ENCODE results near the gene LDLRAP1.

Gene LDLRAP1

DNA sequence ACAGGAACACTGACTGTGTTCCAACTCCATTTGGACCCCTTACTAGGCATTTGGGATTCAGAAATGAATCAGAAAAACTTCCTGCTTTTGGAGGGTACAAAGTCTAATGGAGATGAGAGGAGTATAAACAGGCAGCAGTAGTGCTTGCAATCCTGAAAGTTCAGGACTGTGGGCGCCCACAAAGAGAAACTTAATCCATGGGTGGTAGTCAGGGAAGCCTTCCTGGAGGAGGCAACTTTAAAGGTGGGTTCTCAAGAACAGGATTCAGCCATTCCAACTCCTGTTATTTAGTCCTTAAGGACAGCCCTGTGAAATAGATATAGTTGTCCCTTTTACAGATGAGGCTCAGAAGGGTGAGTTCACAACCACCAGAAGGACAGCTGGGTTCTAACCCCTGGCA, 2.0 kb upstream of the LDLRAP1 start:
- no peak for DNase-seq (ENCODE audit: low spot score)
- TF ChIP-seq, protein P1, sequence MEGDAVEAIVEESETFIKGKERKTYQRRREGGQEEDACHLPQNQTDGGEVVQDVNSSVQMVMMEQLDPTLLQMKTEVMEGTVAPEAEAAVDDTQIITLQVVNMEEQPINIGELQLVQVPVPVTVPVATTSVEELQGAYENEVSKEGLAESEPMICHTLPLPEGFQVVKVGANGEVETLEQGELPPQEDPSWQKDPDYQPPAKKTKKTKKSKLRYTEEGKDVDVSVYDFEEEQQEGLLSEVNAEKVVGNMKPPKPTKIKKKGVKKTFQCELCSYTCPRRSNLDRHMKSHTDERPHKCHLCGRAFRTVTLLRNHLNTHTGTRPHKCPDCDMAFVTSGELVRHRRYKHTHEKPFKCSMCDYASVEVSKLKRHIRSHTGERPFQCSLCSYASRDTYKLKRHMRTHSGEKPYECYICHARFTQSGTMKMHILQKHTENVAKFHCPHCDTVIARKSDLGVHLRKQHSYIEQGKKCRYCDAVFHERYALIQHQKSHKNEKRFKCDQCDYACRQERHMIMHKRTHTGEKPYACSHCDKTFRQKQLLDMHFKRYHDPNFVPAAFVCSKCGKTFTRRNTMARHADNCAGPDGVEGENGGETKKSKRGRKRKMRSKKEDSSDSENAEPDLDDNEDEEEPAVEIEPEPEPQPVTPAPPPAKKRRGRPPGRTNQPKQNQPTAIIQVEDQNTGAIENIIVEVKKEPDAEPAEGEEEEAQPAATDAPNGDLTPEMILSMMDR (IDR thresholded peaks at IDR 0.05; ENCODE audit: borderline replicate concordance, control extremely low read depth, extremely low read depth, insufficient read depth, missing control alignments), result no peak
- in situ Hi-C loops (cut with MboI; ENCODE audit: low sequenced_read_pairs, unreplicated experiment), result no loop called here

DNA sequence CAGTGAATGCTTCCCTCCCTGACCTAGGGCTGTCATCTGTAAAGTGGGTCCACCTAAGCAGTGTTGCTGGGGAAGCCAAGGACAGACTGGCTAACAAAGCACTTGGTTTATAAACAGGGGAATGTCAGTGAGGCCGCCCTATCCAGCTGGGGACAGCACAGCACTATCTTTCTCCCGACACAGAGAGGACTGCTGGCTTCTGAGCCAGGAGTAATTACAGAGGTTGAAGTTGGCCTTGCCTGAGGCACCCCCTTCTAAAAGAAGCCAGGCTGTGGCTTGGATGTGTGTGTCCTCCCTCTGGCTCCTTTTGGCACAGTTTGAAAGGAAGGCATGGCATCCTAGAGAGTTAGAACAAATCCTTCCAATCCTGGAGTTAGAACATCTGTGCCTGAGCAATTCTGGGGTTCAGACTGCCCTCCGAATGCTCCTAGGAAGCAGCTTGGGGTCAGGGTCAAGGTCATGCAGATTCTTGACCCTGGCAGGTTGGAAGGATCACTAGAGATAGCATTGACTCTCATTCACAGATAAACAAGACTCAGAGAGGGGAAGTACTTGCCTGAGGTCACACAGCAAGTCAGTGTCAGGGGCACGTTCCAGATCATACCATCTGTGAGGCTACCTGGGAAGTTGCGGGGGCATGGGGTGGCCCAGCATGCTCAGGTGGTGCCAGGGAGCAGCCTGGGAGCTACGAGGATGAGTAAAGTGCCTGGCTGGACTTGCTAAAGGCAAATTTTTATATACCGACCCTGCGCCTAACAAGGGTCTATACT, 1.3 kb upstream of the LDLRAP1 start:
- in situ Hi-C loops (cut with MboI; ENCODE audit: low sequenced_read_pairs, unreplicated experiment), result no loop called here
- no peak for DNase-seq (ENCODE audit: low spot score)
- TF ChIP-seq, protein P1 (IDR thresholded peaks at IDR 0.05; ENCODE audit: borderline replicate concordance, control extremely low read depth, extremely low read depth, insufficient read depth, missing control alignments), result no peak

DNA sequence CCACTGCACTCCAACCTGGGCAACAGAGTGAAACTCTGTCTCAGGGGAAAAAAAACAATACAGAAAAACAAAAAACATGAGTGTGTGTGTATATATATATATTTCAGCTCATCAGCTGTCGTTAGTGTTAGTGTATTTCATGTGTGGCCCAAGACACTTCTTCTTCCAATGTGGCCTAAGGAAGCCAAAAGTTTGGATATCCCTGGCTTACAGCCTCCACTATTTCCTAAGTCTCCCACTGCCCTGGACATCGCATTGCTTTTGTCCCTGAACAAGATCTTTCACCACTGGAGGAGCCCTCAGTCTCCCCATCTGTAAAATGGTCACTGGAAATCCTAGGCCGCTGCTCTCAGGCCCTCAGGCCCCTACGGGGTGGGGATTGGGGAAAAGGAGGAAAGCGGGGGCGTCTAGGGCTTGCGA, 391 bp upstream of the LDLRAP1 start:
- in situ Hi-C loops (cut with MboI; ENCODE audit: low sequenced_read_pairs, unreplicated experiment), result no loop called here
- no peak for DNase-seq (ENCODE audit: low spot score)
- TF ChIP-seq, protein P1 (IDR thresholded peaks at IDR 0.05; ENCODE audit: borderline replicate concordance, control extremely low read depth, extremely low read depth, insufficient read depth, missing control alignments), result no peak

DNA sequence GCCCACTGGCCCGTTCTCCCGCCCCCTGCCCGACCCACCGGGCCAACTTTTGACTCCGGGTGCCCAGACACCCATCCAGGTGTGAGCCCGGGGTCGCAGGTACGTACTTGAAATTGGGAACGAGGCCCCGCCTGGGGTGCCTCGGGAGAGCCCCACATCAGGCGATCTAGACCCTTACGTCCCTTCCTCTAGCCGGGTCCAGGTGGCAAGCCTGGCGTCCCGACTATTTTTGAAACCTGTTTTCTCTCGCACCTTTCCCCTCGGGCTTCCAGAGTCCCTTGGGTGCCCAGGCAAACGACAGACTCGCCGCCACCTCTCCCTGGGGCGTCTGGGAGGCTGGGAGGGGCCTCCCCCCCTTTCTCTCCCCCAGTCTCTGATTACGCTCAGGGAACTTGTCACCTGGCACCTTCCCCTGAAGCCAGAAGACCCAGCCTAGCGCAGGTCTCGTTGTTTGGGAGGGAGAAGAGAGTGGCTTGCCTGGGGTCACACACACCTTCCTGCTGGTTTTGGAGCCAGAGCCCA, 898 bp downstream of the LDLRAP1 start:
- in situ Hi-C loops (cut with MboI; ENCODE audit: low sequenced_read_pairs, unreplicated experiment), result no loop called here
- TF ChIP-seq, protein P1 (IDR thresholded peaks at IDR 0.05; ENCODE audit: borderline replicate concordance, control extremely low read depth, extremely low read depth, insufficient read depth, missing control alignments), result no peak
- no peak for DNase-seq (ENCODE audit: low spot score)

DNA sequence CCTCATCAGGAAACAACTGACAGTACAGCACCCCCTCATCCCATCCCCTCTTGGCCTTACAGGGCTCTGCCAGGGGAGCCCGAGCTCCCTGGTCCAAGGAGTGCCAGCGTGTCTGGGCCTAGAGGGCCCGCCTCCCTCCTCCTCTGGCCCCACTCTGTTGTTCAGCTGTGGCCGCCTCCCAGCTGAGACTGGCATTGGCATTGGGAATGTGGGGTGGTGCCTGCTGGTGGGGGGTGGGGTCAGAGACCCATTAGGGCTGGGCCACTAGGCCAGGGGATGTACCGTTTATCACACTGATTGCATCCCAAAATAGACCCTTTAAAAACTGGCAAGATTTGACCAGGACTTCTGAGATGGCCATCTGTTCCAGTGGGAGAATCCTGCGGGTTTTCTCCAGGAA, 1.4 kb downstream of the LDLRAP1 start:
- in situ Hi-C loops (cut with MboI; ENCODE audit: low sequenced_read_pairs, unreplicated experiment), result no loop called here
- no peak for DNase-seq (ENCODE audit: low spot score)
- TF ChIP-seq, protein P1 (IDR thresholded peaks at IDR 0.05; ENCODE audit: borderline replicate concordance, control extremely low read depth, extremely low read depth, insufficient read depth, missing control alignments), result no peak

DNA sequence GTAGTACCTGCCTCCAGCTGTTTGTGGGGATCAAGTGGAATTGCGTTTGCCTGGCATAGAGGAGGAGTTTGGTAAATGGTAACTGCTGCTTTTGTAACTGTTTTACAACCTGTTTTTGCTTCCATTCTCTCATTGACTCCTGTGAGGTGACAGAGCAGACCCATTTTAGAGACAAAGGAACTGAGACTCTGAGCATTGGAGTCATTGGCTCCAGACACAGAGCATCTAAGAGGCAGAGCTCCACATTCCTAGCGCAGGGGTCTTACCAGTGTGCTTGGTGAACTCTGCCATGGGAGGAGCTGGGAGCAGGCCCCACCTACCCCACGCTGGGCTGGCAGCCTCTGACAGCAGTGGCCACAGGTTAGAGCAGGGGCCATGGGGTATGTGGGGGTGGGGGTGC, 2.4 kb downstream of the LDLRAP1 start:
- DNase-seq (ENCODE audit: low spot score), result no peak
- in situ Hi-C loops (cut with MboI; ENCODE audit: low sequenced_read_pairs, unreplicated experiment), result no loop called here
- TF ChIP-seq, protein P1 (IDR thresholded peaks at IDR 0.05; ENCODE audit: borderline replicate concordance, control extremely low read depth, extremely low read depth, insufficient read depth, missing control alignments), result no peak
